SU-DHL-6 (cell line): ENCODE measurements around the gene HSF2BP.

Source experiments
- EZH2phosphoT487 ChIP-seq: fragments of 200-600 bp; sonication (generic), shearing (Covaris generic); conservative IDR thresholded peaks from 2 replicates; pipeline ENCODE4 v1.6.1; 2018; ENCODE audit warnings: mild to moderate bottlenecking, antibody characterized with exemption, low read length, moderate library complexity, mixed read lengths
- TF ChIP-seq, protein P1 (sequence below): fragments of 200-600 bp; sonication (generic); IDR thresholded peaks from one replicate; pipeline ENCODE4 v1.5.1; 2017; ENCODE audit warnings: antibody characterized with exemption, mild to moderate bottlenecking, low read length, moderate library complexity; ENCODE audit not compliant: insufficient read depth, poor library complexity, severe bottlenecking

DNA sequence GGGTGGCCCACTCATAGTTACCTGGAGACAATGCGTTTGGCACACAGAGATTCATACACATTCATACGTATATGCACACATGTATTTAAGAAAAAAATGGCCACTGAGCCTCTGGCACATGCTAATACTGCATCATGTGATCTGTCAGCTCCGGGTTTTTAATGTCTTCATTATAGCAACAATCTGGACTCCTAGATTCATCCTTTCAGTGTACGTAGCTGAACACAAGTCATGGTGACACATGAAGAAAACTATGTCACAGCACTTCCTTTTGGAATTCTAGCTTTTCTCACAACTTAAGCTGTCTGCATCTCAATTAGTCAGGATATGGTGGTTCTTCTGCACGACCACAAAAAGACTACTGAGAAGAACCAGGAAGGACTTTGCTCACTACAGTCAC is 24.7 kb downstream of the HSF2BP start:
- TF ChIP-seq, protein P1, sequence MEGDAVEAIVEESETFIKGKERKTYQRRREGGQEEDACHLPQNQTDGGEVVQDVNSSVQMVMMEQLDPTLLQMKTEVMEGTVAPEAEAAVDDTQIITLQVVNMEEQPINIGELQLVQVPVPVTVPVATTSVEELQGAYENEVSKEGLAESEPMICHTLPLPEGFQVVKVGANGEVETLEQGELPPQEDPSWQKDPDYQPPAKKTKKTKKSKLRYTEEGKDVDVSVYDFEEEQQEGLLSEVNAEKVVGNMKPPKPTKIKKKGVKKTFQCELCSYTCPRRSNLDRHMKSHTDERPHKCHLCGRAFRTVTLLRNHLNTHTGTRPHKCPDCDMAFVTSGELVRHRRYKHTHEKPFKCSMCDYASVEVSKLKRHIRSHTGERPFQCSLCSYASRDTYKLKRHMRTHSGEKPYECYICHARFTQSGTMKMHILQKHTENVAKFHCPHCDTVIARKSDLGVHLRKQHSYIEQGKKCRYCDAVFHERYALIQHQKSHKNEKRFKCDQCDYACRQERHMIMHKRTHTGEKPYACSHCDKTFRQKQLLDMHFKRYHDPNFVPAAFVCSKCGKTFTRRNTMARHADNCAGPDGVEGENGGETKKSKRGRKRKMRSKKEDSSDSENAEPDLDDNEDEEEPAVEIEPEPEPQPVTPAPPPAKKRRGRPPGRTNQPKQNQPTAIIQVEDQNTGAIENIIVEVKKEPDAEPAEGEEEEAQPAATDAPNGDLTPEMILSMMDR: no peak
- TF ChIP-seq EZH2phosphoT487: no peak
